GM23338 (cell line): Measurements from ENCODE around the gene DGLUCY. TPM values are rescaled to one million over a fixed set of nuclear protein-coding genes. Genes with fewer than 3 reads are reported as not detected.

Source experiments
- ATAC-seq: fragments of 200-7000 bp; cut with Tn5 transposase; 3 replicates; pipeline ENCODE4 v1.9.1; 2020
- DNase-seq: peaks from one replicate; pipeline ENCODE4 v3.0.0-alpha.2; 2015; ENCODE audit warnings: low spot score
- H2AFZ ChIP-seq: fragments of 200-600 bp; sonication (generic); 2 replicates; pipeline ENCODE4 v1.8.0; 2016; ENCODE audit warnings: antibody characterized with exemption, mild to moderate bottlenecking, moderate library complexity
- H3F3A ChIP-seq: fragments of 200-600 bp; sonication (generic); replicated peaks from 2 replicates; pipeline ENCODE4 v1.8.0; 2017; ENCODE audit warnings: antibody characterized with exemption, mixed run types, low read depth
- H3K27ac ChIP-seq: fragments of 200-600 bp; sonication (generic); 2 replicates; pipeline ENCODE4 v1.6.1; 2016; ENCODE audit warnings: low read depth
- H3K27me3 ChIP-seq: fragments of 200-600 bp; sonication (generic); 2 replicates; pipeline ENCODE4 v1.8.0; 2016; ENCODE audit warnings: mild to moderate bottlenecking, mixed run types, moderate library complexity; ENCODE audit not compliant: insufficient read depth
- H3K36me3 ChIP-seq: fragments of 200-600 bp; sonication (generic); 2 replicates; pipeline ENCODE4 v1.8.0; 2016; ENCODE audit warnings: mild to moderate bottlenecking; ENCODE audit not compliant: insufficient read depth
- H3K4me1 ChIP-seq: fragments of 200-600 bp; sonication (generic); 2 replicates; pipeline ENCODE4 v1.8.0; 2016; ENCODE audit warnings: mild to moderate bottlenecking, moderate library complexity; ENCODE audit not compliant: insufficient read depth
- H3K4me2 ChIP-seq: fragments of 200-600 bp; sonication (generic); 2 replicates; pipeline ENCODE4 v1.7.1; 2017; ENCODE audit warnings: mixed run types
- H3K4me3 ChIP-seq: fragments of 200-600 bp; sonication (generic); 2 replicates; pipeline ENCODE4 v1.6.1; 2016; ENCODE audit warnings: mixed run types
- H3K79me2 ChIP-seq: fragments of 200-600 bp; sonication (generic); replicated peaks from 2 replicates; pipeline ENCODE4 v1.8.0; 2017; ENCODE audit warnings: mild to moderate bottlenecking; ENCODE audit not compliant: insufficient read depth
- H3K9me2 ChIP-seq: fragments of 200-600 bp; sonication (generic); 2 replicates; pipeline ENCODE4 v1.8.0; 2017; ENCODE audit not compliant: insufficient read depth
- H4K20me1 ChIP-seq: fragments of 200-600 bp; sonication (generic); replicated peaks from 2 replicates; pipeline ENCODE4 v1.8.0; 2017; ENCODE audit warnings: mild to moderate bottlenecking; ENCODE audit not compliant: insufficient read depth
- H3K27ac Mint-ChIP-seq: 2 replicates; pipeline ENCODE4 v1.8.0; 2020; ENCODE audit warnings: inconsistent platforms, mild to moderate bottlenecking, moderate library complexity, mixed read lengths
- H3K27me3 Mint-ChIP-seq: 3 replicates; pipeline ENCODE4 v1.8.0; 2022; ENCODE audit warnings: low read depth, mild to moderate bottlenecking, moderate library complexity, mixed read lengths, inconsistent platforms; ENCODE audit not compliant: insufficient read depth, poor library complexity
- H3K36me3 Mint-ChIP-seq: 3 replicates; pipeline ENCODE4 v1.8.0; 2021; ENCODE audit warnings: low read depth, mild to moderate bottlenecking, inconsistent platforms, moderate library complexity, mixed read lengths
- H3K4me1 Mint-ChIP-seq: 3 replicates; pipeline ENCODE4 v1.8.0; 2020; ENCODE audit warnings: mild to moderate bottlenecking, inconsistent platforms, mixed read lengths
- H3K4me3 Mint-ChIP-seq: 3 replicates; pipeline ENCODE4 v1.8.0; 2021; ENCODE audit warnings: moderate library complexity, mild to moderate bottlenecking, inconsistent platforms, mixed read lengths
- H3K9me3 Mint-ChIP-seq: 3 replicates; pipeline ENCODE4 v1.8.0; 2020; ENCODE audit warnings: moderate library complexity, mild to moderate bottlenecking, inconsistent platforms, mixed read lengths
- CREB1 ChIP-seq: fragments of 250-450 bp; sonication (Bioruptor Pico); IDR thresholded peaks from 2 replicates; pipeline ENCODE4 v1.5.0; 2020; ENCODE audit warnings: low read depth, mild to moderate bottlenecking, moderate library complexity
- EZH2 ChIP-seq: fragments of 200-600 bp; sonication (generic); IDR thresholded peaks from one replicate; pipeline ENCODE4 v1.8.0; 2017; ENCODE audit warnings: antibody characterized with exemption, mild to moderate bottlenecking, low read depth; ENCODE audit not compliant: unreplicated experiment
- EZH2phosphoT487 ChIP-seq: fragments of 200-600 bp; sonication (generic); IDR thresholded peaks from one replicate; pipeline ENCODE4 v1.8.1; 2018; ENCODE audit warnings: antibody characterized with exemption; ENCODE audit not compliant: unreplicated experiment
- JUNB ChIP-seq: IDR thresholded peaks from one replicate; pipeline ENCODE4 v1.6.1; 2016; ENCODE audit warnings: antibody characterized with exemption; ENCODE audit not compliant: unreplicated experiment
- NANOG ChIP-seq: IDR thresholded peaks from 2 replicates; pipeline ENCODE4 v1.6.1; 2016; ENCODE audit warnings: antibody characterized with exemption, borderline replicate concordance
- POLR2AphosphoS5 ChIP-seq: IDR thresholded peaks from 2 replicates; pipeline ENCODE4 v1.6.1; 2016; ENCODE audit warnings: antibody characterized with exemption, low read depth
- ZNF114 ChIP-seq: fragments of 250-450 bp; sonication (Bioruptor Pico); IDR thresholded peaks from 2 replicates; pipeline ENCODE4 v1.5.0; 2020; ENCODE audit warnings: mild to moderate bottlenecking, moderate library complexity
- ZNF331 ChIP-seq: fragments of 250-450 bp; sonication (Bioruptor Pico); IDR thresholded peaks from 2 replicates; pipeline ENCODE4 v1.5.0; 2020; ENCODE audit warnings: low read depth, mild to moderate bottlenecking, moderate library complexity
- polyA plus RNA-seq: library from polyadenylated mRNA; unstranded; fragments of >200 nt; fragmentation: Nextera tagmentation; extraction: Ambion mirVana; gene quantifications from 2 replicates; pipeline ENCODE4 v1.2.1, GENCODE V29; 2016
- total RNA-seq: library from RNA; depleted of rRNA; stranded (reverse); fragments of >200 nt; shearing (Covaris generic); gene quantifications from 2 replicates; pipeline ENCODE4 v1.2.3, GENCODE V29; 2014
- TF ChIP-seq, protein P1 (sequence below): fragments of 250-450 bp; sonication (Bioruptor Pico); IDR thresholded peaks from 2 replicates; pipeline ENCODE4 v1.5.0; 2020; ENCODE audit warnings: mild to moderate bottlenecking, moderate library complexity
- TF ChIP-seq, protein P2 (sequence below): IDR thresholded peaks from one replicate; pipeline ENCODE4 v1.6.1; 2018; ENCODE audit warnings: antibody characterized with exemption; ENCODE audit not compliant: unreplicated experiment
- TF ChIP-seq, protein P3 (sequence below), 2 experiments: fragments of 200-600 bp in 1 of 2; sonication (generic) in 1 of 2; conservative IDR thresholded peaks; 2 replicates each; pipeline versions ENCODE4 v1.5.1 to v1.6.1; 2016 to 2017; ENCODE audit warnings: antibody characterized with exemption in 2 of 2, low read depth in 2 of 2, mild to moderate bottlenecking in 2 of 2, moderate library complexity in 1 of 2

Gene DGLUCY
- total and polyA plus RNA-seq, 2 experiments from 2014 or later: 14.6 to 31.6 TPM

DNA sequence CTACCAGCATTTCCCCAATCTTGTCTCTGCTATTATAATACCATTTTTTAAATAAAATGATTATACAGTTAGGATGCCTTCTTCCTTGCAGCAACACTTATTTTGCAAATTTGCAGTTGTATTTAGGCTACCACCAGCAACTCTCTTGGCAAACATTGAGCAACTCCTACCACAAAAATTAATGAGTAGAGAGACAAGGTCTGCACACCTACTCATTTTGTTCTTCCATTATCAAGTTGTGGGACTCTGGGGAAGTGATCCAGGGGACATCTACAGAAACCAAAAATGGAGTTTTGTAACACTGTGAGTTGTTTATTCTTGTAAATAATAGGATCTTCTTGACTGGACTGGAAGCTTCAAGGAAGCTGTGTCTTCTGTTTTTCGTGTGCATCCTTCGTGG lies 38.6 kb downstream of the DGLUCY start:
- Histone ChIP-seq H3K79me2 (no peaks in the 10 kb centered on the region), H3K4me1 (no peaks in the 10 kb centered on the region), H3K27me3 (no peaks in the 10 kb centered on the region), H3K36me3 (no peaks in the 10 kb centered on the region), H3K27ac (no peak overlapping the region), H3K4me2 (no peak overlapping the region), H3F3A (no peaks in the 10 kb centered on the region), H4K20me1 (no peaks in the 10 kb centered on the region; the same call in 1 of the 2 replicates), H3K4me3 (no peak overlapping the region), H2AFZ (no peak overlapping the region), H3K9me2 (no peaks in the 10 kb centered on the region)
- Mint-ChIP-seq H3K4me3 (no peak overlapping the region), H3K27me3 (no peaks in the 10 kb centered on the region), H3K9me3 (no peaks in the 10 kb centered on the region), H3K27ac (no peak overlapping the region), H3K4me1 (peaks cover 5% of the 10 kb centered on the region), H3K36me3 (peaks cover 5% of the 10 kb centered on the region; the same call in 1 of the 3 replicates)
- no peak for TF ChIP-seq EZH2
- no peak for TF ChIP-seq JUNB
- TF ChIP-seq, protein P1, sequence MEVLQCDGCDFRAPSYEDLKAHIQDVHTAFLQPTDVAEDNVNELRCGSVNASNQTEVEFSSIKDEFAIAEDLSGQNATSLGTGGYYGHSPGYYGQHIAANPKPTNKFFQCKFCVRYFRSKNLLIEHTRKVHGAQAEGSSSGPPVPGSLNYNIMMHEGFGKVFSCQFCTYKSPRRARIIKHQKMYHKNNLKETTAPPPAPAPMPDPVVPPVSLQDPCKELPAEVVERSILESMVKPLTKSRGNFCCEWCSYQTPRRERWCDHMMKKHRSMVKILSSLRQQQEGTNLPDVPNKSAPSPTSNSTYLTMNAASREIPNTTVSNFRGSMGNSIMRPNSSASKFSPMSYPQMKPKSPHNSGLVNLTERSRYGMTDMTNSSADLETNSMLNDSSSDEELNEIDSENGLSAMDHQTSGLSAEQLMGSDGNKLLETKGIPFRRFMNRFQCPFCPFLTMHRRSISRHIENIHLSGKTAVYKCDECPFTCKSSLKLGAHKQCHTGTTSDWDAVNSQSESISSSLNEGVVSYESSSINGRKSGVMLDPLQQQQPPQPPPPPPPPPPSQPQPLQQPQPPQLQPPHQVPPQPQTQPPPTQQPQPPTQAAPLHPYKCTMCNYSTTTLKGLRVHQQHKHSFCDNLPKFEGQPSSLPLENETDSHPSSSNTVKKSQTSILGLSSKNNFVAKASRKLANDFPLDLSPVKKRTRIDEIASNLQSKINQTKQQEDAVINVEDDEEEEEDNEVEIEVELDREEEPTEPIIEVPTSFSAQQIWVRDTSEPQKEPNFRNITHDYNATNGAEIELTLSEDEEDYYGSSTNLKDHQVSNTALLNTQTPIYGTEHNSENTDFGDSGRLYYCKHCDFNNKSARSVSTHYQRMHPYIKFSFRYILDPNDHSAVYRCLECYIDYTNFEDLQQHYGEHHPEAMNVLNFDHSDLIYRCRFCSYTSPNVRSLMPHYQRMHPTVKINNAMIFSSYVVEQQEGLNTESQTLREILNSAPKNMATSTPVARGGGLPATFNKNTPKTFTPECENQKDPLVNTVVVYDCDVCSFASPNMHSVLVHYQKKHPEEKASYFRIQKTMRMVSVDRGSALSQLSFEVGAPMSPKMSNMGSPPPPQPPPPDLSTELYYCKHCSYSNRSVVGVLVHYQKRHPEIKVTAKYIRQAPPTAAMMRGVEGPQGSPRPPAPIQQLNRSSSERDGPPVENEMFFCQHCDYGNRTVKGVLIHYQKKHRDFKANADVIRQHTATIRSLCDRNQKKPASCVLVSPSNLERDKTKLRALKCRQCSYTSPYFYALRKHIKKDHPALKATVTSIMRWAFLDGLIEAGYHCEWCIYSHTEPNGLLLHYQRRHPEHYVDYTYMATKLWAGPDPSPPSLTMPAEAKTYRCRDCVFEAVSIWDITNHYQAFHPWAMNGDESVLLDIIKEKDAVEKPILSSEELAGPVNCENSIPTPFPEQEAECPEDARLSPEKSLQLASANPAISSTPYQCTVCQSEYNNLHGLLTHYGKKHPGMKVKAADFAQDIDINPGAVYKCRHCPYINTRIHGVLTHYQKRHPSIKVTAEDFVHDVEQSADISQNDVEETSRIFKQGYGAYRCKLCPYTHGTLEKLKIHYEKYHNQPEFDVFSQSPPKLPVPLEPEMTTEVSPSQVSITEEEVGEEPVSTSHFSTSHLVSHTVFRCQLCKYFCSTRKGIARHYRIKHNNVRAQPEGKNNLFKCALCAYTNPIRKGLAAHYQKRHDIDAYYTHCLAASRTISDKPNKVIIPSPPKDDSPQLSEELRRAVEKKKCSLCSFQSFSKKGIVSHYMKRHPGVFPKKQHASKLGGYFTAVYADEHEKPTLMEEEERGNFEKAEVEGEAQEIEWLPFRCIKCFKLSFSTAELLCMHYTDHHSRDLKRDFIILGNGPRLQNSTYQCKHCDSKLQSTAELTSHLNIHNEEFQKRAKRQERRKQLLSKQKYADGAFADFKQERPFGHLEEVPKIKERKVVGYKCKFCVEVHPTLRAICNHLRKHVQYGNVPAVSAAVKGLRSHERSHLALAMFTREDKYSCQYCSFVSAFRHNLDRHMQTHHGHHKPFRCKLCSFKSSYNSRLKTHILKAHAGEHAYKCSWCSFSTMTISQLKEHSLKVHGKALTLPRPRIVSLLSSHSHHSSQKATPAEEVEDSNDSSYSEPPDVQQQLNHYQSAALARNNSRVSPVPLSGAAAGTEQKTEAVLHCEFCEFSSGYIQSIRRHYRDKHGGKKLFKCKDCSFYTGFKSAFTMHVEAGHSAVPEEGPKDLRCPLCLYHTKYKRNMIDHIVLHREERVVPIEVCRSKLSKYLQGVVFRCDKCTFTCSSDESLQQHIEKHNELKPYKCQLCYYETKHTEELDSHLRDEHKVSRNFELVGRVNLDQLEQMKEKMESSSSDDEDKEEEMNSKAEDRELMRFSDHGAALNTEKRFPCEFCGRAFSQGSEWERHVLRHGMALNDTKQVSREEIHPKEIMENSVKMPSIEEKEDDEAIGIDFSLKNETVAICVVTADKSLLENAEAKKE (CRISPR knock-in tag): no peak
- TF ChIP-seq, protein P2, sequence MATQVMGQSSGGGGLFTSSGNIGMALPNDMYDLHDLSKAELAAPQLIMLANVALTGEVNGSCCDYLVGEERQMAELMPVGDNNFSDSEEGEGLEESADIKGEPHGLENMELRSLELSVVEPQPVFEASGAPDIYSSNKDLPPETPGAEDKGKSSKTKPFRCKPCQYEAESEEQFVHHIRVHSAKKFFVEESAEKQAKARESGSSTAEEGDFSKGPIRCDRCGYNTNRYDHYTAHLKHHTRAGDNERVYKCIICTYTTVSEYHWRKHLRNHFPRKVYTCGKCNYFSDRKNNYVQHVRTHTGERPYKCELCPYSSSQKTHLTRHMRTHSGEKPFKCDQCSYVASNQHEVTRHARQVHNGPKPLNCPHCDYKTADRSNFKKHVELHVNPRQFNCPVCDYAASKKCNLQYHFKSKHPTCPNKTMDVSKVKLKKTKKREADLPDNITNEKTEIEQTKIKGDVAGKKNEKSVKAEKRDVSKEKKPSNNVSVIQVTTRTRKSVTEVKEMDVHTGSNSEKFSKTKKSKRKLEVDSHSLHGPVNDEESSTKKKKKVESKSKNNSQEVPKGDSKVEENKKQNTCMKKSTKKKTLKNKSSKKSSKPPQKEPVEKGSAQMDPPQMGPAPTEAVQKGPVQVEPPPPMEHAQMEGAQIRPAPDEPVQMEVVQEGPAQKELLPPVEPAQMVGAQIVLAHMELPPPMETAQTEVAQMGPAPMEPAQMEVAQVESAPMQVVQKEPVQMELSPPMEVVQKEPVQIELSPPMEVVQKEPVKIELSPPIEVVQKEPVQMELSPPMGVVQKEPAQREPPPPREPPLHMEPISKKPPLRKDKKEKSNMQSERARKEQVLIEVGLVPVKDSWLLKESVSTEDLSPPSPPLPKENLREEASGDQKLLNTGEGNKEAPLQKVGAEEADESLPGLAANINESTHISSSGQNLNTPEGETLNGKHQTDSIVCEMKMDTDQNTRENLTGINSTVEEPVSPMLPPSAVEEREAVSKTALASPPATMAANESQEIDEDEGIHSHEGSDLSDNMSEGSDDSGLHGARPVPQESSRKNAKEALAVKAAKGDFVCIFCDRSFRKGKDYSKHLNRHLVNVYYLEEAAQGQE: no peak
- no peak for TF ChIP-seq EZH2phosphoT487
- no peak for TF ChIP-seq POLR2AphosphoS5
- no peak for TF ChIP-seq ZNF114 (CRISPR knock-in tag)
- TF ChIP-seq ZNF331 (CRISPR knock-in tag): no peak
- TF ChIP-seq NANOG: no peak
- no peak for TF ChIP-seq CREB1 (CRISPR knock-in tag)
- TF ChIP-seq, protein P3, sequence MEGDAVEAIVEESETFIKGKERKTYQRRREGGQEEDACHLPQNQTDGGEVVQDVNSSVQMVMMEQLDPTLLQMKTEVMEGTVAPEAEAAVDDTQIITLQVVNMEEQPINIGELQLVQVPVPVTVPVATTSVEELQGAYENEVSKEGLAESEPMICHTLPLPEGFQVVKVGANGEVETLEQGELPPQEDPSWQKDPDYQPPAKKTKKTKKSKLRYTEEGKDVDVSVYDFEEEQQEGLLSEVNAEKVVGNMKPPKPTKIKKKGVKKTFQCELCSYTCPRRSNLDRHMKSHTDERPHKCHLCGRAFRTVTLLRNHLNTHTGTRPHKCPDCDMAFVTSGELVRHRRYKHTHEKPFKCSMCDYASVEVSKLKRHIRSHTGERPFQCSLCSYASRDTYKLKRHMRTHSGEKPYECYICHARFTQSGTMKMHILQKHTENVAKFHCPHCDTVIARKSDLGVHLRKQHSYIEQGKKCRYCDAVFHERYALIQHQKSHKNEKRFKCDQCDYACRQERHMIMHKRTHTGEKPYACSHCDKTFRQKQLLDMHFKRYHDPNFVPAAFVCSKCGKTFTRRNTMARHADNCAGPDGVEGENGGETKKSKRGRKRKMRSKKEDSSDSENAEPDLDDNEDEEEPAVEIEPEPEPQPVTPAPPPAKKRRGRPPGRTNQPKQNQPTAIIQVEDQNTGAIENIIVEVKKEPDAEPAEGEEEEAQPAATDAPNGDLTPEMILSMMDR (conservative IDR thresholded peaks at IDR 0.05; ENCODE audit: low read depth in 2 of 2): no peak
- ATAC-seq (no peak), DNase-seq (no peak)
